HFFc6 (cell line): ENCODE results near the gene SCN1A. TPM values are rescaled to one million over a fixed set of nuclear protein-coding genes. Genes with fewer than 3 reads are reported as not detected.
A peak's percentile ranks its signal among the peaks of the same experiment; 100 is the strongest.

Experiments used
- DNase-seq: peaks from one replicate; pipeline ENCODE4 v3.0.0-alpha.2; 2018
- H3K27ac Mint-ChIP-seq: 2 replicates; pipeline ENCODE4 v1.8.0; 2020; ENCODE audit warnings: mild to moderate bottlenecking, mixed read lengths
- H3K27me3 Mint-ChIP-seq: 2 replicates; pipeline ENCODE4 v1.8.0; 2021; ENCODE audit warnings: mild to moderate bottlenecking, moderate library complexity, mixed read lengths; ENCODE audit not compliant: insufficient read depth
- H3K36me3 Mint-ChIP-seq: 2 replicates; pipeline ENCODE4 v1.8.0; 2021; ENCODE audit warnings: low read depth, mixed read lengths
- H3K4me1 Mint-ChIP-seq: 2 replicates; pipeline ENCODE4 v1.8.0; 2020; ENCODE audit warnings: low read depth, mixed read lengths
- H3K4me3 Mint-ChIP-seq: 2 replicates; pipeline ENCODE4 v1.8.0; 2020; ENCODE audit warnings: mild to moderate bottlenecking, moderate library complexity, mixed read lengths
- H3K9me3 Mint-ChIP-seq: 2 replicates; pipeline ENCODE4 v1.8.0; 2020; ENCODE audit warnings: mild to moderate bottlenecking, mixed read lengths
- long read RNA-seq: library from polyadenylated mRNA; unstranded; transcript quantifications from one replicate; pipeline ENCODE4 v2.0.0, GENCODE V29; 2019
- total RNA-seq, 6 experiments: library from RNA; stranded (reverse); fragmentation: NEBNext Ultra II Directional; extraction: Animal tissue kit (Norgen Biotek cat#: 25700); gene quantifications; 2 replicates in 1 of 6; 3 replicates in 5 of 6; pipeline ENCODE4 v1.2.3, GENCODE V29; 2021
- TF ChIP-seq, protein P1 (sequence below): fragments of 200-600 bp; sonication (generic); IDR thresholded peaks from 2 replicates; pipeline ENCODE4 v1.5.0; 2021; ENCODE audit warnings: antibody characterized with exemption, mild to moderate bottlenecking

The SCN1A gene
- total RNA-seq: not detected
- long read RNA-seq: 0 reads

DNA sequence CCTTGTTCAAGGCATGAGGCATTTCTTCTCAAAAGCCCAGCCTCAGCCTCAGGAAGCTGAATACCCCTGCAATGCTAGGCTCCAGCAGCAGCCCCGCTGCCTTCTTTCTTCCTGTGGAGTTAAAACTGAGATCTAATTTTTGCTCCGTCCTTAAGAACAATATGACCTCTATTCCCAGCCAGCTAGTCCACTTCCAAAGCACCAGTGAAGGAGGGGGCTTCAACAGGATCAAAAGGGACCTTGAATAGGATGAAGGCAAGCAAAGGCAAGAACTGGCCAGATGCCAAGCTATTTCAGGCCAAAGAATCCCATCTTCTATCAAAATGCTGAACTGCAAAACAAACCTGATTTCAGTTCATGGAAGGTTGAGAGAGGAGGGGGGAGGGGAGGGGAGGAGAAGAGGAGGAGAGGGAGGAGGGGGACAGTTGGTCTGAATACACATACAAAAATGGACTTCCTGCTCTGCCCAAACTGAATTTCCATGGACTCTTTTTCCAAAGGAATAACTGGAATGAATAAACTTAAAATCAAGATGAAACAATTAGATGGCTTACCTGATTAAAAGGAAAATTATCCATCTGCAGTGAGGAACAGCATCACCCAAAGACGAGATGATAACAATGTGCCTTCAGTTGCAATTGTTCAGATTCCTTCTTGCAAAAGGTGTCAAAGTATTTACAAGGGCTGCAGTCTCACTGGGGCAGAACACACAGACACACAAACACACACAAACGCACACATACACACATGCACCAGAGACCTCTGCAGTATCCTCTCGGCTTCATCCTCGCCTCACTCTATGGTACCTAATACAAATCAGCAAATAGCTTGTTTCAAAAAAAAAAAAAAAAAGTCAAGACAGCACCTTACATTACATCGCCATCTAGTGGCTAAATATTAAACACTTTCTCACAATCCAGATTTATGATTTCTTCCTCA is at the start of gene SCN1A:
SCN1A (minus strand) TSS at position 804 of the 939 bp plus-strand sequence. CDS start 54,399 bp downstream, outside the sequence.
- DNase-seq: peak; percentile 21
- H3K9me3 Mint-ChIP-seq: no peaks in the 10 kb centered on the region
- TF ChIP-seq, protein P1, sequence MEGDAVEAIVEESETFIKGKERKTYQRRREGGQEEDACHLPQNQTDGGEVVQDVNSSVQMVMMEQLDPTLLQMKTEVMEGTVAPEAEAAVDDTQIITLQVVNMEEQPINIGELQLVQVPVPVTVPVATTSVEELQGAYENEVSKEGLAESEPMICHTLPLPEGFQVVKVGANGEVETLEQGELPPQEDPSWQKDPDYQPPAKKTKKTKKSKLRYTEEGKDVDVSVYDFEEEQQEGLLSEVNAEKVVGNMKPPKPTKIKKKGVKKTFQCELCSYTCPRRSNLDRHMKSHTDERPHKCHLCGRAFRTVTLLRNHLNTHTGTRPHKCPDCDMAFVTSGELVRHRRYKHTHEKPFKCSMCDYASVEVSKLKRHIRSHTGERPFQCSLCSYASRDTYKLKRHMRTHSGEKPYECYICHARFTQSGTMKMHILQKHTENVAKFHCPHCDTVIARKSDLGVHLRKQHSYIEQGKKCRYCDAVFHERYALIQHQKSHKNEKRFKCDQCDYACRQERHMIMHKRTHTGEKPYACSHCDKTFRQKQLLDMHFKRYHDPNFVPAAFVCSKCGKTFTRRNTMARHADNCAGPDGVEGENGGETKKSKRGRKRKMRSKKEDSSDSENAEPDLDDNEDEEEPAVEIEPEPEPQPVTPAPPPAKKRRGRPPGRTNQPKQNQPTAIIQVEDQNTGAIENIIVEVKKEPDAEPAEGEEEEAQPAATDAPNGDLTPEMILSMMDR: peak; percentile 92
- H3K27me3 Mint-ChIP-seq: peaks cover 9% of the 10 kb centered on the region; the same call in 1 of the 2 replicates
- peaks cover 5% of the 10 kb centered on the region; the same call in 1 of the 2 replicates for H3K4me1 Mint-ChIP-seq
- no peaks in the 10 kb centered on the region for H3K36me3 Mint-ChIP-seq
- H3K27ac Mint-ChIP-seq: no peak within 1 kb of the TSS
- no peak within 1 kb of the TSS for H3K4me3 Mint-ChIP-seq

DNA sequence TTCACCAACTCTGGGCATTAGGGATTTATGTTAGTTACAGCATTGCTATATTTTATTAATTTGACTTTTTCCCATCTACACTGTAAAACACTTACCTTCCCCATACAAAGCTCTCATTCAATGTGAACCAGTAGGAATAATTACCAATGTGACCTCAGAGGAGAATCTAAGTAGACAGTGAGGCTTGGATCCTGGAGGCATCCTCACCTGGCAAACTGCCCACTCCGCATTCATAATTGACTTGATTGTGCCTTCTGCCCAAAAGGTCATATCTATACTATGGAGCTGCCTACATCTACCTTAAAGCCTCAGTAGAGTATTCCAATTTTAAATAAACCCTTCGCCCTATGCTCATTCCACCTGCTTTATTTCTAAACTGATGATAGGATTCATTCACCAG is 45.4 kb upstream of the SCN1A start:
- Mint-ChIP-seq H3K27ac (no peak overlapping the region), H3K4me3 (no peak overlapping the region), H3K27me3 (no peaks in the 10 kb centered on the region; the same call in none of the 2 replicates), H3K9me3 (no peaks in the 10 kb centered on the region), H3K4me1 (peaks cover 7% of the 10 kb centered on the region; the same call in 1 of the 2 replicates), H3K36me3 (no peaks in the 10 kb centered on the region)
- no peak for DNase-seq
- TF ChIP-seq, protein P1: no peak

DNA sequence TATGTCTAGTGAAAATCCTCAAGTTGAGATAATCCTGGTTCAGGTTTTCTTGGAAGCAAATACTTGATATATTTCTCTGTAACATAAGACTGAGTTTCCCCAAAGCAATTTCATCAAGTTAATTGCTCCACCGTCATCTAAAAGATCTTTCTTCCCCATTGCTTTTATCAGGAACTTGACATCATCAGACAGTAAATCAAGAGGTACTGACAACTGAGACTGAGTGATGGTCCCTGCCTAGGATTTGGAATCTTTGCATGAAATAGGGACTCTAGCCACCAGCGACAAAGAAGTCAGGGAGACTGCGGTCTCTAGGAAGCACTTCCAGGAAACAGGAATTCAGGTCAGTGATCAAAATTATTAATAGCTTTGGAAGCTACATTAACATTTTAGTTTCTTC is 43.4 kb upstream of the SCN1A start:
- H3K4me1 Mint-ChIP-seq: peaks cover 12% of the 10 kb centered on the region
- DNase-seq: no peak
- no peak overlapping the region for H3K4me3 Mint-ChIP-seq
- H3K36me3 Mint-ChIP-seq: no peaks in the 10 kb centered on the region
- no peaks in the 10 kb centered on the region; the same call in 1 of the 2 replicates for H3K27me3 Mint-ChIP-seq
- TF ChIP-seq, protein P1: no peak
- H3K27ac Mint-ChIP-seq: no peak overlapping the region
- H3K9me3 Mint-ChIP-seq: no peaks in the 10 kb centered on the region

DNA sequence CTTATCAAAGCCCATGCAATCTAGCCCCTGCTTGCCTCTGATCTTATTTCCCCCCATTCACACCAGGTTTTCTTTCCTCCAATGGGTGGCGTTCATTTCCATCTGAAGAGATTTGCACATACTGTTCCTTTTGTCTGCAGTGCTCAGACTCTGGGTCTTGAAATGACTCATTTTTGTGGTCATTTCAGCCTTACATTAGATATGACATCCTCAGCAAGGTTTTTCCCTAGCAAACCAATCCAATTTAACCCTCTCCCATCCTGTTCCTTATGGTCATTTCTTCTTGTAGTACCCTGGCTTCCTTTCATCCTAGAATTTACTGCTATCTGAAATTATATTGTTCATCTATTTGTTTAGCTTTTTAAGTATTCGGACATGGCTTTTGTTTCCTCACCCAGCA is 42.5 kb upstream of the SCN1A start:
- H3K27ac Mint-ChIP-seq: no peak overlapping the region
- no peaks in the 10 kb centered on the region for H3K36me3 Mint-ChIP-seq
- no peaks in the 10 kb centered on the region for H3K9me3 Mint-ChIP-seq
- H3K4me1 Mint-ChIP-seq: peaks cover 12% of the 10 kb centered on the region
- no peak for DNase-seq
- H3K4me3 Mint-ChIP-seq: no peak overlapping the region
- no peaks in the 10 kb centered on the region; the same call in 1 of the 2 replicates for H3K27me3 Mint-ChIP-seq
- TF ChIP-seq, protein P1: no peak

DNA sequence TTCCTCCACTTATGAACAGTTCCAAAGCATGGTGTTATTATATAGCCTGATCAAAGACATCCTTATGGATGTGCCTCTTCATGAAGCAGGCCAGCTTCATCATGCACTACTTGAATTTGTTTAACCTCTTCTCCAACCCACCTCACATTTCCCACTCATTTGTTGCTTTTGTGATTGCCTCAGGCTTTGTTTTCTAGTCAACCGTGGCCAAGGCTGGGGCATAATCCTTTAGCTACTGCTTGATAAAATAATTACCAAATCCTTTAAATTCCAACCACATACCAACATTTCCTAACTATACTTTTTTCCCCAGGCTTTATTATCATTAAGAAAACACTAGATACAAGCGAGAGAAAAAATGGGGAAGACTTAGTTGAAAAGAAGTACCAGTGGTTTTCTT is 39.6 kb upstream of the SCN1A start:
- Mint-ChIP-seq H3K9me3 (no peaks in the 10 kb centered on the region), H3K27me3 (peaks cover 3% of the 10 kb centered on the region; the same call in 1 of the 2 replicates), H3K36me3 (no peaks in the 10 kb centered on the region), H3K27ac (no peak overlapping the region), H3K4me3 (no peak overlapping the region), H3K4me1 (peaks cover 12% of the 10 kb centered on the region)
- DNase-seq: peak; percentile 16
- TF ChIP-seq, protein P1: no peak
